PFSK-1 (cell line): Measurements from ENCODE around the gene CDH2.

ENCODE experiments used
- FOXP2 ChIP-seq: optimal IDR thresholded peaks from 2 replicates; pipeline ENCODE3; 2011; ENCODE audit warnings: borderline replicate concordance, control low read depth, inconsistent platforms; ENCODE audit not compliant: insufficient read depth; ENCODE audit errors: extremely low read length, extremely low read depth
- POLR2AphosphoS5 ChIP-seq: IDR thresholded peaks from 2 replicates; pipeline ENCODE4 v1.6.1; 2012; ENCODE audit warnings: low read depth, mild to moderate bottlenecking, control low read depth, low read length, moderate library complexity
- SIN3A ChIP-seq: IDR thresholded peaks from 2 replicates; pipeline ENCODE4 v1.6.1; 2012; ENCODE audit warnings: mild to moderate bottlenecking, low read length, moderate library complexity, borderline replicate concordance; ENCODE audit not compliant: insufficient read depth
- TAF1 ChIP-seq: IDR thresholded peaks from 2 replicates; pipeline ENCODE4 v1.6.1; 2012; ENCODE audit warnings: low read length, control low read depth, borderline replicate concordance; ENCODE audit not compliant: insufficient read depth
- TF ChIP-seq, protein P1 (sequence below), 2 experiments: IDR thresholded peaks; 2 replicates each; pipeline versions ENCODE4 v1.6.1 to v1.8.0; 2011 to 2012; ENCODE audit warnings: low read depth in 2 of 2, low read length in 2 of 2, control low read depth in 1 of 2, inconsistent platforms in 1 of 2, mild to moderate bottlenecking in 1 of 2, moderate library complexity in 1 of 2; ENCODE audit not compliant: insufficient read depth in 1 of 2

The CDH2 gene

DNA sequence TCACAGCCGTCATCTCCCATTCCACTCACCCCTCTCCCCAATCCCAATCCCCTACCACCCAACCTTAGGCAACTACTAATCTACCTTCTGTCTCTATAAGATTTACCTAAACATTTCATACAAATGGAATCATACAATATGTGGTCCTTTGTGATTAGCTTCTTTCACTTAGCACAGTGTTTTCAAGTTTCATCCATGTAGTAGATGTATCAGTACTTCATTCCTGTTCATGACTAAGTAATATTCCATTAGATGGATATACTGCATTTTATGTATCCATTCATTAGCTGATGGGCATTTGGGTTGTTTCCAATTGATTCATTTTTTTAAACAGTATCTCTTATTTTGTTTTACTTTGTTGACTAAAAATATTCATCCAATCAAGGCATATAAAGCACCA, 109.6 kb downstream of the CDH2 start:
- no peak for TF ChIP-seq POLR2AphosphoS5
- no peak for TF ChIP-seq SIN3A
- TF ChIP-seq, protein P1, sequence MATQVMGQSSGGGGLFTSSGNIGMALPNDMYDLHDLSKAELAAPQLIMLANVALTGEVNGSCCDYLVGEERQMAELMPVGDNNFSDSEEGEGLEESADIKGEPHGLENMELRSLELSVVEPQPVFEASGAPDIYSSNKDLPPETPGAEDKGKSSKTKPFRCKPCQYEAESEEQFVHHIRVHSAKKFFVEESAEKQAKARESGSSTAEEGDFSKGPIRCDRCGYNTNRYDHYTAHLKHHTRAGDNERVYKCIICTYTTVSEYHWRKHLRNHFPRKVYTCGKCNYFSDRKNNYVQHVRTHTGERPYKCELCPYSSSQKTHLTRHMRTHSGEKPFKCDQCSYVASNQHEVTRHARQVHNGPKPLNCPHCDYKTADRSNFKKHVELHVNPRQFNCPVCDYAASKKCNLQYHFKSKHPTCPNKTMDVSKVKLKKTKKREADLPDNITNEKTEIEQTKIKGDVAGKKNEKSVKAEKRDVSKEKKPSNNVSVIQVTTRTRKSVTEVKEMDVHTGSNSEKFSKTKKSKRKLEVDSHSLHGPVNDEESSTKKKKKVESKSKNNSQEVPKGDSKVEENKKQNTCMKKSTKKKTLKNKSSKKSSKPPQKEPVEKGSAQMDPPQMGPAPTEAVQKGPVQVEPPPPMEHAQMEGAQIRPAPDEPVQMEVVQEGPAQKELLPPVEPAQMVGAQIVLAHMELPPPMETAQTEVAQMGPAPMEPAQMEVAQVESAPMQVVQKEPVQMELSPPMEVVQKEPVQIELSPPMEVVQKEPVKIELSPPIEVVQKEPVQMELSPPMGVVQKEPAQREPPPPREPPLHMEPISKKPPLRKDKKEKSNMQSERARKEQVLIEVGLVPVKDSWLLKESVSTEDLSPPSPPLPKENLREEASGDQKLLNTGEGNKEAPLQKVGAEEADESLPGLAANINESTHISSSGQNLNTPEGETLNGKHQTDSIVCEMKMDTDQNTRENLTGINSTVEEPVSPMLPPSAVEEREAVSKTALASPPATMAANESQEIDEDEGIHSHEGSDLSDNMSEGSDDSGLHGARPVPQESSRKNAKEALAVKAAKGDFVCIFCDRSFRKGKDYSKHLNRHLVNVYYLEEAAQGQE (IDR thresholded peaks at IDR 0.05; ENCODE audit: insufficient read depth in 1 of 2, low read depth in 2 of 2, low read length in 2 of 2), result no peak
- no peak for TF ChIP-seq FOXP2
- TF ChIP-seq TAF1, result no peak

DNA sequence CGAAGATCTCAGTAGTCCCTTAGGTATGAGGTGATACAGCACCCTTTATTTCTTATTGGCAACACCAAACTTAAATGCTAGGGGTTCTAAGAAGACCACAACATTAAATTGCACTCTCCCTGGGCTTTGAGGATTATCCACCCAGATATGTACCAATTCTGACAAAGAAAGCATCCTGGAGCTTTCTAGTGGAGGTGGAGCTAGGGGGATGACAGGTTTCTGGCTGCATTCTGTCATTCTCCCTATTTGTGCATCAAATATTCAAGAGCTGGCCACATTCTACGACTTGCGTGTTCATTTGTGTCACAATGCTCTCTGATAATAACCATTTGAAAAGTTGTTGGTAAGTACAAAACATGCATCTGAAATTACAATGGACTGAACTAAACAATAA, 111.1 kb downstream of the CDH2 start:
- no peak for TF ChIP-seq SIN3A
- TF ChIP-seq POLR2AphosphoS5, result no peak
- no peak for TF ChIP-seq TAF1
- TF ChIP-seq FOXP2, result no peak
- TF ChIP-seq, protein P1 (IDR thresholded peaks at IDR 0.05; ENCODE audit: insufficient read depth in 1 of 2, low read depth in 2 of 2, low read length in 2 of 2), result no peak

DNA sequence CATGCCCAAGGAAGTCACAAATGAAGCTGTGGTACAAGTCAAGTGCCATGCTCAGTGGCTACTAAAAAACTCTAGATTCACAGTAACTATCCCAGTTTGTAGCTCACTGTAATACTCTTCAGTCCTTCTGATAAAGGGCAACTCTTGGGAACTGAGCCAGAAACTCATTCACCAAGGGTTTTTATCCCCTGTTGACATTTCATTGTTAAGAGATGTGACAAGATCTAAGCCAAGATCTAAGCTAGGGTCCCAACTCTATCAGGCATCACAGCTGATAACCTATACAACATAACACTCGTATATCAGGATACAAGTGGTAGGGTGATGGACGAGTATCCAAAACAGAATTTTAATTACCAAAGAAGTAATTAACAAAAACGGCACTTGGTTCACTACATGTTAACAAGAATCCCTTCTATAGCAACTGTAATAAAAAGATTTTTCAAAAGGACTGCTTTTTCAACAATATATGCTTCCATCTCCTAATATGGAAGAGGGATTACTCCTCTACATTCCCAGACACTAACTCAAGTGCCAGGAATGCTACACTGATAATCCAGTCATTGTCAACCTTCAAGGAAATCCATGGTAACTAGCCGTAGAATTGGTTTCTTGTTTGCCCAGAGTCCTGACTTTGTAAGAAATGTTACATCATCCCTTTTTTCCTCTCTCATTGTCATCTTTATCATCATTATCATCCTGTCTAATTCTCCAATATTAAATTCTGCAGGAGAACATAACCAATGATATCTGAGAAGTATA, 111.7 kb downstream of the CDH2 start:
- TF ChIP-seq POLR2AphosphoS5 (no peak), FOXP2 (no peak), TAF1 (no peak), SIN3A (no peak)
- TF ChIP-seq, protein P1 (IDR thresholded peaks at IDR 0.05; ENCODE audit: insufficient read depth in 1 of 2, low read depth in 2 of 2, low read length in 2 of 2), result no peak

DNA sequence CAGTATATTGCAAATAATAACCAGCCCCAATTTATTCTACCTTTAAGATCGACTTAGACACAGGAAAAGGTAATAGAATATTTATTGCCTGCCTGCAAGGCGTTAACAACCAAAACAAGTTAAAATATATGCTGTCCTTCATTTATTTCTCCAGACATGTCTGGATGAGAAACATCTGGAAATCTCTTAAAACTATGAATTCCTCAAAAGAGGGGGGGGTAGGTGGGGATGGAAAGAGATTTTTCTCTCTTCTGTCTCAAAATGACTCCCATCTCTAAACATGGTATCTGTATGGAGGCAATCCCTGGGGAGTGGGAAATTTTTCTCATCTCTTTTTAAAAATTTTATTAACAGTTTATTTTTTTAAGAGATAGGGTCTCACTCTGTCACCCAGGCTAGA, 113.0 kb downstream of the CDH2 start:
- no peak for TF ChIP-seq FOXP2
- no peak for TF ChIP-seq TAF1
- TF ChIP-seq POLR2AphosphoS5, result no peak
- TF ChIP-seq SIN3A, result no peak
- TF ChIP-seq, protein P1 (IDR thresholded peaks at IDR 0.05; ENCODE audit: insufficient read depth in 1 of 2, low read depth in 2 of 2, low read length in 2 of 2), result no peak
